GM18507 (cell line): ENCODE data around the gene DNPEP.
A peak's percentile ranks its signal among the peaks of the same experiment; 100 is the strongest.
"Not testable (repeated sequence)": the region's sequence is repeated elsewhere in the genome, so short reads cannot be mapped to it uniquely, and the experiment has no call there.

ENCODE experiments used
- DNase-seq: peaks from one replicate; pipeline ENCODE4 v3.0.0; 2011; ENCODE audit warnings: low read depth; ENCODE audit not compliant: insufficient read length; ENCODE audit errors: extremely low spot score
- FAIRE-seq: peaks from 2 replicates; lab custom pipeline; 2011; peaks lifted over from hg19 to GRCh38; lab: Jason Lieb, UNC

Gene DNPEP

GRCh38 chr2:219403861-219404260 lies 16.1 kb upstream of the DNPEP start:
- no peak for FAIRE-seq
- no peak for DNase-seq

- FAIRE-seq (peak; percentile 79), DNase-seq (peak; percentile 53)
These were observed 15.2 kb upstream of the DNPEP start for GRCh38 chr2:219402665-219403515.

GRCh38 chr2:219401606-219402005 lies 13.9 kb upstream of the DNPEP start:
- no peak for DNase-seq
- no peak for FAIRE-seq

GRCh38 chr2:219400562-219400961 lies 12.8 kb upstream of the DNPEP start:
- no peak for FAIRE-seq
- DNase-seq, result no peak

- DNase-seq (no peak), FAIRE-seq (no peak)
These were observed 12.2 kb upstream of the DNPEP start for GRCh38 chr2:219399716-219400478.

GRCh38 chr2:219398721-219399363 lies 11.1 kb upstream of the DNPEP start:
- FAIRE-seq (no peak), DNase-seq (no peak)

GRCh38 chr2:219396863-219397457 lies 9.2 kb upstream of the DNPEP start:
- no peak for FAIRE-seq
- DNase-seq, result no peak

- DNase-seq, result no peak
- FAIRE-seq, result no peak
These were observed 7.9 kb upstream of the DNPEP start for GRCh38 chr2:219395609-219396008.

GRCh38 chr2:219395056-219395455 lies 7.3 kb upstream of the DNPEP start:
- not testable (repeated sequence) for FAIRE-seq, DNase-seq

GRCh38 chr2:219392754-219393153 lies 5.0 kb upstream of the DNPEP start:
- FAIRE-seq (no peak), DNase-seq (no peak)

GRCh38 chr2:219388907-219389156 lies 1.1 kb upstream of the DNPEP start:
- no peak for DNase-seq
- no peak for FAIRE-seq

- FAIRE-seq, result peak; percentile 98
- DNase-seq, result peak; percentile 94
These were observed 602 bp upstream of the DNPEP start for GRCh38 chr2:219388121-219388906.

GRCh38 chr2:219386532-219387280 lies 1.0 kb downstream of the DNPEP start:
- DNase-seq (no peak), FAIRE-seq (no peak)

- DNase-seq (no peak), FAIRE-seq (no peak)
These were observed 1.7 kb downstream of the DNPEP start for GRCh38 chr2:219385958-219386520.

- DNase-seq, result no peak
- FAIRE-seq, result no peak
These were observed 2.9 kb downstream of the DNPEP start for GRCh38 chr2:219384859-219385258.

- FAIRE-seq (no peak), DNase-seq (no peak)
These were observed 3.5 kb downstream of the DNPEP start for GRCh38 chr2:219384083-219384713.

GRCh38 chr2:219381448-219381847 lies 6.3 kb downstream of the DNPEP start:
- no peak for DNase-seq
- FAIRE-seq, result no peak

- FAIRE-seq (no peak), DNase-seq (no peak)
These were observed 6.8 kb downstream of the DNPEP start for GRCh38 chr2:219380926-219381325.
